GM23248 (cell line): Measurements from ENCODE around the gene TLK2.

Experiments used
- EZH2 ChIP-seq: fragments of 200-600 bp; sonication (generic); IDR thresholded peaks from 2 replicates; pipeline ENCODE4 v1.6.1; 2018; ENCODE audit warnings: antibody characterized with exemption, mild to moderate bottlenecking; ENCODE audit not compliant: insufficient read depth, poor library complexity, severe bottlenecking
- EZH2phosphoT487 ChIP-seq: fragments of 200-600 bp; sonication (generic); IDR thresholded peaks from 2 replicates; pipeline ENCODE4 v1.6.1; 2018; ENCODE audit warnings: antibody characterized with exemption, moderate library complexity, mild to moderate bottlenecking, low read depth; ENCODE audit not compliant: insufficient read depth

DNA sequence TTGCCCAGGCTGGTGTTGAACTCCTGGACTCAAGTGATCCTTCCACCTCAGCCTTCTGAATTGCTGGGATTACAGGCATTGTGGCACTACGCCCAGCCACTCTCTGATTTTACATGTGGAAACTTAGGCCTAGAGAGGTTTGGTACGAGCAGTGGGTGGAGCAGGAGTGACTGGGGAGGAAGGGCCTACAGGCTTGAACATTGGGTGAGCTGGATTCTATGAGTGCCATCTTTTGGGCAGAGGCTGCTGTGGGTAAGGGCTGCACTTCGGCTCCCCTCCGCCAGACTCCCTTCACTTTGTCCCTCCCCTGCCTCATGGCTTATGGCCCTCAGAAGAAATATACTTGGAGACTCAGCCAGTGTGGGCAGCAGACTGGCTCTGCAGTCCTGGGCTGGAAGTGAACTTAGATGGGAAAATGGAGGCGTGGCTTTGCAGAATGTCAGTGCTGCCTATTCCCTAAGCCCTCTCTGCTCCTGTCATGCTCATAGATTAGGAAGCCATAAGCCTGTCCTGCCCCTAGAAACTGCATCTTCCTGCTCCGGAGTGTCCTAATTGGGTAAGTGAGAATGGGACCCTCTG is 139.4 kb downstream of the TLK2 start:
- TF ChIP-seq EZH2 (no peak), EZH2phosphoT487 (no peak)
